Frontal cortex (tissue), 4 donors: ENCODE results near the gene KLHDC10. TPM values are rescaled to one million over a fixed set of nuclear protein-coding genes. Genes with fewer than 3 reads are reported as not detected.
"Not testable (repeated sequence)": the region's sequence is repeated elsewhere in the genome, so short reads cannot be mapped to it uniquely, and the experiment has no call there.

Experiments used
- DNase-seq, 2 donors: peaks; one replicate each; pipeline ENCODE4 v3.0.0; 2012; ENCODE audit warnings: low spot score in 2 of 2
- FAIRE-seq: peaks from 2 replicates; lab custom pipeline; 2012; peaks lifted over from hg19 to GRCh38; lab: Jason Lieb, UNC
- total RNA-seq: library from RNA; depleted of rRNA; stranded (reverse); fragments of >200 nt; gene quantifications from one replicate; pipeline ENCODE4 v1.2.3, GENCODE V29; 2014
- donor health status: control.
- donor health status: control.
- donor health status: control.

KLHDC10 gene
- 99.1 TPM for total RNA-seq

GRCh38 chr7:130069978-130070860 lies at the start of gene KLHDC10:
TSS of gene KLHDC10 (plus strand) at chr7:130070534. CDS start at chr7:130070644, 110 bp downstream.
- peak; percentile 93 to 95 for DNase-seq
- peak; percentile 74 for FAIRE-seq

GRCh38 chr7:130021105-130021834 lies 49.1 kb upstream of the KLHDC10 start:
- FAIRE-seq = no peak
- no peak for DNase-seq

DNA sequence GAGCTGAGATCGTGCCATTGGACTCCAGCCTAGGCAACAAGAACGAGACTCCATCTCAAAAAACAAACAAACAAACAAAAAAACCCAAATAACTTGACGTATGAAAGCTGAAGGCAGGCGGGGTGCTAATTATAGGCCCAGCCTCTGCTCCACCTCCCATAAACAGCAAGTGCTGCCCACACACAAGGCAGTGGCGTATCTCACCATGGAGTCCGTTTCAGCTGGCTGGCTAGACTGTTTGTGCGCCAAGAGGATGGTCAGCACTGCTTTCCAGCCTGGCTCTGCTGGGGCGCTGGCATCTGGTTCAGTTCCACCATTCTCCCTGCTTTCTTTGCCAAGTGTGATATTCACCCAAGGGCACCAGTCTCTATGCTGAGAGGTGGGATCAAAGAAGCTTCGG lies 48.2 kb upstream of the KLHDC10 start:
- DNase-seq (no peak), FAIRE-seq (no peak)

GRCh38 chr7:130022623-130023175 lies 47.6 kb upstream of the KLHDC10 start:
- DNase-seq (no peak), FAIRE-seq (no peak)

- no peak for FAIRE-seq
- DNase-seq = no peak
These were observed 45.9 kb upstream of the KLHDC10 start for GRCh38 chr7:130024390-130024789.

DNA sequence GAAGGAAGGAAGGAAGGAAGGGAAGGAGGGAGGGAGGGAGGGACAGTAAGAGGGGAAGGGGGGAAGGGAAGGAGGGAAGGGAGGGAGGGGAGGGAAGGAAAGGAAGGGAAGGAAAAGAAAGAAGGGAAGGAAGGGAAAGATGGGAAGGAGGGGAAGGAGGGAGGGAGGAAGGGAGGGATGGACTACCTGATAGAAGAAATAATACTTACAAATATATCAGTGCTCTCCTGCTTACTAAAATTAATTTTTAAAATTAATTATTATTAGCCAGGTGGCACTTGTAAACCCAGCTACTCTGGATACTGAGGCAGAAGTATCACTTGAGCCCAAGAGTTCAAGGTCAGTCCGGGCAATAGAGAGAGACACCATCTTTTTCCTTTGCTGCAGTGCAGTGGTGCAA lies 37.6 kb upstream of the KLHDC10 start:
- FAIRE-seq (no peak), DNase-seq (no peak)

DNA sequence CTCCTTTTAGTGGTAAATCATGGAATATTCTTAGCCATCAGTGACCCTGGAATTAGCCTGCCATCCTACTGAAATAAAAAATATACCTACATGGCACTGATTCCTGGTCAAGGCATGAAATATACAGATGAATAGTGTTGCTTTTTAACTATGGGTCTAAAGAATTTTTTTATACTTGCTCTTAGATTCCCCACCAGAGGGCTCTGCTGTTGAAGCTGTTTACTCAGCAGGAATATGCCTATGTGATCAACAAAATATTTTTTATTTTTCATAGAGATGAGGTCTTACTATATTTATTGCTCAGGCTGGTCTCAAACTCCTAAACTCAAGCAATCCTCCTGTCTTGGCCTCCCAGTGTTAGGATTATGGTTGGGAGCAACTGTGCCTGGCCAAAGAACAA lies 32.6 kb upstream of the KLHDC10 start:
- no peak for FAIRE-seq
- DNase-seq = no peak

- FAIRE-seq = no peak
- DNase-seq = no peak
These were observed 29.8 kb upstream of the KLHDC10 start for GRCh38 chr7:130040576-130040975.

DNA sequence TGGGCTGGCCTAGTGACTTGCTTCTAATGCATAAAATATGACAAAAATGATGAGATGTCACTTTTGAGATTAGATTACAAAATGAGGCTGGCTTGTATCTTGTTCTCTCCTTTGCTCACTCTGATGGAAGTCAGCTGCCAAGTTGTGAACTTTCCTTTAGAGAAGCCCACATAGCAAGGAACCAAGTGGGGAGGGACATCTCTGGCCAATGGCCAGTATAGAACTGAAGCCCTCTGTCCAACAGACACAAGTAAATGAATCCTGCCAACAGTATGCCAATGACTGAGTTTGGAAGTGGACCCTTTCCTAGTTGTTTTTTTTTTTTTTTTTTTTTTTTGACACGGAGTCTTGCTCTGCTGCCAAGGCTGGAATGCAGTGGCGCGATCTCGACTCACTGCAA lies 22.5 kb upstream of the KLHDC10 start:
- no peak for DNase-seq
- no peak for FAIRE-seq

DNA sequence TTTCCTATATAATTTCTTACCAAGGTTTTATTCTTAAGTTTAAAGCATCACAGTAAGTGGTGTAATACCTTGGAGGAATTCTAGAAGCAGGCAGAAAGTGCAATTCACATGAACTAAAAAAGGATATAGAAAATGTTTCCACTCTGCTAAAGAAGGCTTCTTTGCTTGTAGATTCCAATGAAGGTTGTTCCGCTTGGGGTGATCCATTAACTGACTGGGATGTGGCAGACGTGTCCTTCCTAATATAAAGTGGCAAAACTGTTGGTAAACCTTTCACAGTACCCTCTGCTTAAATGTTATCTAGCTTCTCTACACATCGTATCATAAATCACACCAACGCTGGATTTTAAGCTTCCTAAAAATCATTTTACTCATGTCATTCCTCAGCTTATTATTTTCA lies 21.4 kb upstream of the KLHDC10 start:
- DNase-seq (no peak), FAIRE-seq (no peak)

DNA sequence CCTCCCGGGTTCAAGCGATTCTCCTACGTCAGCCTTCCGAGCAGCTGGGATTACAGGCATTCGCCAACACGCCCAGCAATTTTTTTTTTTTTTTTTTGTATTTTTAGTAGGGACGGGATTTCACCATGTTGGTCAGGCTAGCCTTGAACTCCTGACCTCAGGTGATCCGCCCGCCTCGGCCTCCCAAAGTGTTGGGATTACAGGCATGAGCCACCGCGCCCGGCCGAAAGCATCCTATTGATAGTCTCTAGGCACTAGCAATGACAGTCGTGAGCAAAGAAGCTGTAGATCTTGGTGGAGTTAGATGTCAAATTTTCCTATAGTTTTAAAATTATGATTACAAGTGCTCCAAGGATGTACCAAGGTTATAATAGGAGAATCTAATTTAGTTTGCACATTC lies 18.1 kb upstream of the KLHDC10 start:
- not testable (repeated sequence) for FAIRE-seq

DNA sequence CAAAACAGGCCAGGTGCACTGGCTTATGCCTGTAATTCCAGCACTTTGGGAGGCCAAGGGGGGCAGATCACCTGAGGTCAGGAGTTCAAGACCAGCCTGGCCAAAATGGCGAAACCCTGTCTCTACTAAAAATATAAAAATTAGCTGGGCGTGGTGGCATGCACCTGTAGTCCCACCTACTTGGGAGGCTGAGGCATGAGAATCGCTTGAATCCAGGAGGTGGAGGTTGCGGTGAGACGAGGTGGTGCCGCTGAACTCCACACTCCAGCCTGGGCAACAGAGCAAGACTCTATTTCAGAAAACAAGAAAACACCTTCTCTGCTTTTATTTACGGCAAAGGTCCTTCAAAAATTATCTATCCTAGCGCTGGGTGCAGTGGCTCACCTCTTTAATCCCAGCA lies 15.1 kb upstream of the KLHDC10 start:
- not testable (repeated sequence) for DNase-seq, FAIRE-seq

More for the DNA sequence above, 18.1 kb upstream of the KLHDC10 start:
- DNase-seq = not testable (repeated sequence)

GRCh38 chr7:130062246-130062645 lies 8.1 kb upstream of the KLHDC10 start:
- FAIRE-seq (no peak), DNase-seq (no peak)

DNA sequence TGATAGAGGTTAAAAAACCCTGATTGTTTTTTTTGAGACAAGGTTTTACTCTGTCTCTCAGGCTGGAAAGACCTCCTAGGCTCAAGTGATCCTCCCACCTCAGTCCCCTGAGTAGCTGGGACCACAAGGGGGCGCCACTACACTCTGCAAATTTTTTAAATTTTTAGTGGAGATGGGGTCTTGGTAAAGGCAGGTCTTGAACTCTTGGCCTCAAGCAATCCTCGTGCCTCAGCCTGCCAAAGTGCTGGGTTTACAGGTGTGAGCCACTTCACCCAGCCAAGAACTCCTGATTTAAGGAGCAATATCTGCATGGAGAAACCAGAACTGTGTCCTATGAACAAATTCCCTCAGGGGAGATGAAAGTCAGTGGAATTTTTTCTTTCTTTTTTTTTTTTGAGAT lies 7.3 kb upstream of the KLHDC10 start:
- DNase-seq (no peak), FAIRE-seq (no peak)

DNA sequence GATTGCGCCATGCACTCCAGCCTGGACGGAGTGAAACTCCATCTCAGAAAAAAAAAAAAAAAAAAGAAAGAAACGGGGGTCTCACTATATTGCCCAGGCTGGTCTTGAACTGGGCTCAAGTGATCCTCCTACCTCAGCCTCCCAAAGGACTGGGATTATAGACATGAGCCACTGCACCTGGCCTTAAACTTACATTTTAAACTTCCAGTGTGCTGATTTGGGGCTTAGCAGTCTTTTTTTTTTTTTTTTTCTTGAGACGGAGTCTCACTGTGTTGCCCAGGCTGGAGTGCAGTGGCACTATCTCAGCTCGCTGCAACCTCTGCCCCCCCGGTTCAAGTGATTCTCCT lies 5.8 kb upstream of the KLHDC10 start:
- FAIRE-seq, DNase-seq: not testable (repeated sequence)

GRCh38 chr7:130065500-130066152 lies 4.7 kb upstream of the KLHDC10 start:
- DNase-seq (no peak), FAIRE-seq (no peak)

GRCh38 chr7:130069179-130069977 lies 956 bp upstream of the KLHDC10 start:
- DNase-seq (no peak), FAIRE-seq (no peak)

DNA sequence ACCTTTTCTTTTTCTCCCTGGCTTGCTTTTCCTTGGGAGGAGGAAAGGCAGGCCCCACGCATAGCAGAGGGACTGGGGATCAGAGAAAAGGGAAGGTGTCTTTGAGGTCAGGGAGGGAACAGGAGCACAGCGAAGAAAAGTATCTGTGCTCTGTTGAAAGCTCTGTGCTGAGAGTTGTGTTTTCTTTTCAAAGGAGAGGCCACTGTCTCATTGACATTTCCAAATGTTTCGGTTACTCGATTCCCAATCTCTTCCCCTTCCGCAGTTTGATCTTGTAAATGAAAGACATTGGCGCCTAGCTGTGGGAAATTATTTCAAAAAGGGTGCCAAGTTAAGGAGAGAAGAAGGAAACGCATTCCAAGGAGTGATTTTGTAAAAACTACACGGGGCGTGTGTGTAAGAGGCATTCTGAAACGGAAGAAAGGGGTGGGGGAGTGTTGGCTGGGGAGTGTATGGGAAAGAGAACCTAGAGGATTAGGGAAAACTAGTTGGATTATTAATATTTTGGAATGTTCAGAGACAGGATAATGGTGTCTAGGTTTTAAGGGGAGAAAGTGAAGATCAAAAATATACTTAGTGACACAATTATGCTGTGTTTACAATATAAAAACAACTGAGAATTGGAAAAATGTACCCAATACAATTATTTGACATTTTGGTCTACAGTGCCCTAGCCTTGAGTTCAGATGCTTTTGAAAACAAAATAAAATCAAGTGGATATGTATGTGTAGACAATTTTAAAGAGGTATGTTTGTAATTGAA lies 708 bp downstream of the KLHDC10 start:
- peak in 1 of 2 donors; percentile 22 for DNase-seq
- FAIRE-seq = no peak
